Skeletal muscle satellite cell (primary cell): Measurements from ENCODE around the gene CCDC171.
"Not testable (repeated sequence)": the region's sequence is repeated elsewhere in the genome, so short reads cannot be mapped to it uniquely, and the experiment has no call there.

ENCODE experiments used
- H3K27me3 ChIP-seq: 2 replicates; pipeline ENCODE4 v1.7.0; 2013; ENCODE audit warnings: low read length; ENCODE audit not compliant: control insufficient read depth, insufficient read depth
- H3K36me3 ChIP-seq: 2 replicates; pipeline ENCODE4 v1.7.0; 2013; ENCODE audit warnings: mild to moderate bottlenecking, control low read depth, low read length; ENCODE audit not compliant: insufficient read depth
- H3K4me1 ChIP-seq: 2 replicates; pipeline ENCODE4 v1.7.0; 2013; ENCODE audit warnings: low read length; ENCODE audit not compliant: control insufficient read depth, insufficient read depth
- H3K4me2 ChIP-seq: 2 replicates; pipeline ENCODE4 v1.7.0; 2013; ENCODE audit warnings: mild to moderate bottlenecking, low read length
- H3K4me3 ChIP-seq: 2 replicates; pipeline ENCODE4 v1.7.0; 2013; ENCODE audit warnings: low read length
- H3K9ac ChIP-seq: 2 replicates; pipeline ENCODE4 v1.7.0; 2013; ENCODE audit warnings: mild to moderate bottlenecking, low read depth, low read length, moderate library complexity
- H3K9me3 ChIP-seq: replicated peaks from 2 replicates; pipeline ENCODE4 v1.7.0; 2013; ENCODE audit warnings: mild to moderate bottlenecking, control low read depth, low read length

The CCDC171 gene

DNA sequence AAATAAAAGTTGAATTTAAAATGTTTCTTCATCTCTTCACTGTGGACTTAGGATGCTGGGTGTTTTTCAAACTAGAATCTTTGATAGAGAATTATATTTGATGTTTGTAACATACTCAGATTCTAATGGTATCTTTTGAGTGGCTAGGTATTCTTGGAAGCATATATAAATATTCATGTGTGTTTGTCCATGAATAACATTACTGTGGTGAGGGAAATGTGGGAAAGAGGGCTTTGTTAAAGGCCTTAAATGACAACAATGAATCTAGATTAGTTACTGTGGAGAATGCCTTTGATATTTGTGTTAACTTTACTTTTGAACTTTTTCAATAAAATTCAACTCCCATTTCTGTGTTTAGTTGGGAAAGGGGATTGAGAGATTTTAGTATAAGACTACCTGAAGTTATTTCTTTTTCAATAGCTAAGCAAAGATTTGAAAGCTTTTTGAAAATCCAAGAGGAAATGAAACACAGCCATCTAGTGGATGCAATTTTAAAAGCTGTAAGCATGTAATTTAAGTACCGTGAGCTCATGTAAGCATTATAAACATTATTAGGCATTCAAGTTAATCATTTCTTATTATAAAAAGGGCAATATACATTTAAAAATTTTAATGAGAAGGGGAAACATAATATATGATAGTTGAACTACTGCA is 69.6 kb downstream of the CCDC171 start:
- no peak overlapping the region for H3K4me2 ChIP-seq
- no peaks in the 10 kb centered on the region for H3K27me3 ChIP-seq
- H3K4me3 ChIP-seq, result no peak overlapping the region
- no peaks in the 10 kb centered on the region for H3K4me1 ChIP-seq
- no peaks in the 10 kb centered on the region for H3K9me3 ChIP-seq
- H3K9ac ChIP-seq, result no peak overlapping the region
- H3K36me3 ChIP-seq, result no peaks in the 10 kb centered on the region

DNA sequence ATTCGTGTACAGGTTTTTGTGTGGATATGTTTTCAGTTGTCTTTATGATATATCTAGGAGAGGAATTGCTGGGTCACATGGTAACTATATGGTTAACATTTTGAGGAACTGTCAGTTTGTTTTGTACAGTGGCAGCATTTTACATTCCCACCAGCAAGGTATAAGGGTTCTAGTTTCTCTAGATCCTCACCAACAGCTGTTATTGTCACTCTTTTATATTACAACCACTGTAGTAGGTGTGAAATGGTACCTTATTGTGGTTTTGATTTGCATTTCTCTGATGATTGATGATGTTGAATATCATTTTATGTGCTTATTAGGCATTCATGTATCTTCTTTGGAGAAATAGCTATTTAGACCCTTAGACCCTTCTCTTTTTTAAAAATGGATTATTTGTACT is 82.9 kb downstream of the CCDC171 start:
- Histone ChIP-seq H3K9ac (no peak overlapping the region), H3K4me3 (no peak overlapping the region), H3K4me2 (no peak overlapping the region), H3K27me3 (no peaks in the 10 kb centered on the region), H3K4me1 (no peaks in the 10 kb centered on the region), H3K36me3 (no peaks in the 10 kb centered on the region), H3K9me3 (no peaks in the 10 kb centered on the region)

- Histone ChIP-seq H3K9ac (no peak overlapping the region), H3K4me3 (no peak overlapping the region), H3K4me2 (no peak overlapping the region), H3K36me3 (no peaks in the 10 kb centered on the region), H3K9me3 (no peaks in the 10 kb centered on the region), H3K4me1 (no peaks in the 10 kb centered on the region), H3K27me3 (no peaks in the 10 kb centered on the region)
Measured at GRCh38 chr9:15640121-15640520, 87.3 kb downstream of the CCDC171 start.

DNA sequence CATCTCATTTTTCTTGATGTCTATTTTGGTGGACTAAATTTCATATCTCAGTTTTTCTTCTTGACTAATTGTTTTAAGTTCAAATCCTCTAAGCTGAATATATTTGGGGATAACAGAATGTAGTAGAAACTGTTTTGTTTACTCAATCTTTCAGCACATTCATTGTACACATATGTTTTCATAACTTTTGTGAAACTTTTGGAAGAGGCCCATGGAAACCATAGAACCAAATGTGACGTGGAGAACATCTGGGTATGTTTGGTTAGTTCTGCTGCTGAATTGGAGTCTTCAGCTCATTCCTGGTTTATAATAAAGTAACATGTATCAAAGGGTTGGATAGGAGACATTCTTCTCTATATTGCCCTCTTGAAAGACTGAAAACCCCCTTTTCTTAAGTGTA is 88.4 kb downstream of the CCDC171 start:
- H3K9ac ChIP-seq, result no peak overlapping the region
- no peaks in the 10 kb centered on the region for H3K27me3 ChIP-seq
- H3K36me3 ChIP-seq, result no peaks in the 10 kb centered on the region
- H3K4me2 ChIP-seq, result no peak overlapping the region
- H3K4me1 ChIP-seq, result no peaks in the 10 kb centered on the region
- no peak overlapping the region for H3K4me3 ChIP-seq
- H3K9me3 ChIP-seq, result no peaks in the 10 kb centered on the region

GRCh38 chr9:15642369-15642962 is 89.6 kb downstream of the CCDC171 start:
- no peak overlapping the region for H3K4me3 ChIP-seq
- no peaks in the 10 kb centered on the region for H3K27me3 ChIP-seq
- no peaks in the 10 kb centered on the region for H3K36me3 ChIP-seq
- H3K9me3 ChIP-seq, result no peaks in the 10 kb centered on the region
- no peak overlapping the region for H3K4me2 ChIP-seq
- H3K4me1 ChIP-seq, result no peaks in the 10 kb centered on the region
- no peak overlapping the region for H3K9ac ChIP-seq

DNA sequence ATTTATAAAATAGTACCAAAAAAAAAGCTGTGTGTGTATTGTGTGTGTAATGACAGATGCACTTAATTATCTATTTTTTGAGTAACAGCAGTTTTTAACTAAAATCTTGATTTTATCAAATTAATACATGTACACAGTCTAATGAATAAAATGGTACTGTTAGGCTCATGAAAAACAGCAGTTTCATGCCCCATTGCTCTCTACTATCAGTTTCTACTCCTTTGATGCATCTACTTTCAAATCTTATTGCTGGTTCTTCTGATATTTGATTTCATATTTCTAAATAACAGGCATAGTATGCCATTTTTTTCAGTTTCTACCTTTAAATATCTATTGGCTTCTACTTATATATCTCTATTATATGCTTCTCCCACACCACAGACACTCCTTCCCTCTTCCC is 117.4 kb downstream of the CCDC171 start:
- Histone ChIP-seq H3K36me3 (no peaks in the 10 kb centered on the region), H3K4me3 (no peak overlapping the region), H3K9me3 (no peaks in the 10 kb centered on the region), H3K4me1 (no peaks in the 10 kb centered on the region), H3K9ac (no peak overlapping the region), H3K4me2 (no peak overlapping the region), H3K27me3 (no peaks in the 10 kb centered on the region)

GRCh38 chr9:15670894-15671293 is 118.1 kb downstream of the CCDC171 start:
- H3K4me2 ChIP-seq, result no peak overlapping the region
- H3K27me3 ChIP-seq, result no peaks in the 10 kb centered on the region
- no peaks in the 10 kb centered on the region for H3K36me3 ChIP-seq
- H3K4me1 ChIP-seq, result no peaks in the 10 kb centered on the region
- no peak overlapping the region for H3K9ac ChIP-seq
- H3K9me3 ChIP-seq, result no peaks in the 10 kb centered on the region
- H3K4me3 ChIP-seq, result no peak overlapping the region

DNA sequence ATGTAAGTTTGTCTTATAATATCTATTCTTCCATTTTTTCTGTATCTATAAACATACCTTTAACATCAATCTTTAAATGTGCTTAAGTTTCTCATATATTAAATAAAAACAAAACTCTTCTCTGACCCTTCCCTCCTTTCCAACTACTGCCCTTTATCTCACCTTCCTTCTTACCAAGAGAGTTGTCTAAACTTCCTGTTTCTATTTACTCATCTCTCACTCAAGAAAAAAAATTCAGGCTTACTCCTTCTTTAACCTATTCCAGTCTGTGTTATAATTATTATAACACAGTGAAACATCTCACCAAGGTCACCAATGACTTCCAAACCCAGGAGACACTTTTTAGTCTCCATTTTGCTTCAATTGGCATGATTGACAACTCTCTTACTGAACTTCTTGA is 140.9 kb downstream of the CCDC171 start:
- no peaks in the 10 kb centered on the region for H3K9me3 ChIP-seq
- no peaks in the 10 kb centered on the region for H3K27me3 ChIP-seq
- no peak overlapping the region for H3K4me3 ChIP-seq

GRCh38 chr9:15696979-15697378 is 144.1 kb downstream of the CCDC171 start:
- Histone ChIP-seq H3K36me3 (no peaks in the 10 kb centered on the region), H3K4me2 (peak overlapping the region; percentile 33)

More for the DNA sequence above, 140.9 kb downstream of the CCDC171 start:
- H3K4me2 ChIP-seq, result no peak overlapping the region
- peaks cover 11% of the 10 kb centered on the region for H3K4me1 ChIP-seq
- no peak overlapping the region for H3K9ac ChIP-seq
- no peaks in the 10 kb centered on the region for H3K36me3 ChIP-seq

GRCh38 chr9:15697446-15697851 is 144.6 kb downstream of the CCDC171 start:
- peak overlapping the region; percentile 33 for H3K4me2 ChIP-seq
- H3K27me3 ChIP-seq, result no peaks in the 10 kb centered on the region

More at GRCh38 chr9:15696979-15697378, 144.1 kb downstream of the CCDC171 start:
- peaks cover 11% of the 10 kb centered on the region for H3K4me1 ChIP-seq
- no peak overlapping the region for H3K9ac ChIP-seq
- no peak overlapping the region for H3K4me3 ChIP-seq
- H3K27me3 ChIP-seq, result no peaks in the 10 kb centered on the region
- H3K9me3 ChIP-seq, result no peaks in the 10 kb centered on the region

GRCh38 chr9:15699876-15700559 is 147.2 kb downstream of the CCDC171 start:
- H3K4me1 ChIP-seq, result peaks cover 11% of the 10 kb centered on the region
- H3K4me2 ChIP-seq, H3K4me3 ChIP-seq, H3K9me3 ChIP-seq, H3K27me3 ChIP-seq, H3K9ac ChIP-seq, H3K36me3 ChIP-seq: not testable (repeated sequence)

More at GRCh38 chr9:15697446-15697851, 144.6 kb downstream of the CCDC171 start:
- H3K36me3 ChIP-seq, result no peaks in the 10 kb centered on the region
- no peaks in the 10 kb centered on the region for H3K9me3 ChIP-seq
- no peak overlapping the region for H3K9ac ChIP-seq
- peaks cover 11% of the 10 kb centered on the region for H3K4me1 ChIP-seq
- H3K4me3 ChIP-seq, result no peak overlapping the region
